Cardiac muscle cell (in vitro differentiated cells and primary cell): ENCODE results near the gene OPN4. TPM values are rescaled to one million over a fixed set of nuclear protein-coding genes. Genes with fewer than 3 reads are reported as not detected.

Source experiments
- DNase-seq, 2 donors: peaks; one replicate each; pipeline versions ENCODE4 v3.0.0 to v3.0.0-alpha.2; 2010 to 2017; ENCODE audit warnings: low read depth in 1 of 2, low spot score in 1 of 2
- H3K27ac ChIP-seq: fragments of 200-600 bp; sonication (generic); 2 replicates; pipeline ENCODE4 v1.5.1; 2016
- H3K27me3 ChIP-seq: fragments of 200-600 bp; sonication (generic); 2 replicates; pipeline ENCODE4 v1.6.0; 2016; ENCODE audit warnings: control low read depth
- H3K36me3 ChIP-seq: fragments of 200-600 bp; sonication (generic); 2 replicates; pipeline ENCODE4 v1.5.1; 2016; ENCODE audit warnings: control low read depth
- H3K4me1 ChIP-seq: fragments of 200-600 bp; sonication (generic); 2 replicates; pipeline ENCODE4 v1.8.1; 2017; ENCODE audit warnings: low read depth, mild to moderate bottlenecking, mixed run types
- H3K4me3 ChIP-seq: fragments of 200-600 bp; sonication (generic); 2 replicates; pipeline ENCODE4 v1.5.1; 2016; ENCODE audit warnings: mild to moderate bottlenecking
- H3K9me3 ChIP-seq: fragments of 200-600 bp; sonication (generic); 2 replicates; pipeline ENCODE4 v1.5.1; 2017; ENCODE audit warnings: low read depth, mild to moderate bottlenecking, control low read depth
- CTCF ChIP-seq: IDR thresholded peaks from 2 replicates; pipeline ENCODE4 v1.5.1; 2012; ENCODE audit warnings: low read depth, mild to moderate bottlenecking, low read length
- polyA plus RNA-seq: library from polyadenylated mRNA; unstranded; fragments of >200 nt; fragmentation: Nextera tagmentation; extraction: Ambion mirVana; gene quantifications from 2 replicates; pipeline ENCODE4 v1.2.1, GENCODE V29; 2016
- total RNA-seq: library from RNA; depleted of rRNA; stranded (reverse); fragments of >200 nt; gene quantifications from 2 replicates; pipeline ENCODE4 v1.2.3, GENCODE V29; 2016

The OPN4 gene
- total and polyA plus RNA-seq, 2 experiments from 2014 or later: 0.18 TPM; not detected in 1

GRCh38 chr10:86705905-86706304 lies 51.6 kb downstream of the OPN4 start:
- peaks cover 6% of the 10 kb centered on the region for H3K4me1 ChIP-seq
- no peak for DNase-seq
- H3K27ac ChIP-seq: peak overlapping the region; percentile 95
- no peak for TF ChIP-seq CTCF
- H3K27me3 ChIP-seq: no peaks in the 10 kb centered on the region
- H3K4me3 ChIP-seq: no peak overlapping the region
- H3K9me3 ChIP-seq: no peaks in the 10 kb centered on the region
- peaks cover 74% of the 10 kb centered on the region for H3K36me3 ChIP-seq

DNA sequence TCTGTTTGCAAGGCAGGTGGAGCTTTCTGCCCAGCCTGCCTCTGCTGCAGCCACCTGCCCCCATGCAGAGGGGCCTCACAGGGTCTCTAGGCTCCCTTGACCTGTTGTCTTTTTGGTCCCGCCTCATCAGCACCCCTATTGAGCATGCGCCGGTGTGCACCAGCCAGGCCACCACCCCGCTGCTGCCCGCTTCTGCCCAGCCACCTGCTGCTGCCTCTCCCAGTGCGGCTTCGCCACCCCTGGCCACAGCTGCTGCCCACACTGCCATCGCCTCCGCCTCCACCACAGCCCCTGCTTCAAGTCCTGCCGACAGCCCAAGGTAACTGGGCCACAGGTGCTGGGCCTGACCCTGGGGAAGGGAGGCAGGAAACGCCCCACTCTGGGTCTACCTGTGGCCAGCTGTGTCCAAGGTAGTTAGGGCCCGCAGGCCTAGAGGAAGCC lies 52.1 kb downstream of the OPN4 start:
- TF ChIP-seq CTCF: no peak
- peaks cover 6% of the 10 kb centered on the region for H3K4me1 ChIP-seq
- H3K27me3 ChIP-seq: no peaks in the 10 kb centered on the region
- no peak for DNase-seq
- H3K4me3 ChIP-seq: no peak overlapping the region
- H3K27ac ChIP-seq: peak overlapping the region; percentile 95
- H3K9me3 ChIP-seq: no peaks in the 10 kb centered on the region
- H3K36me3 ChIP-seq: peaks cover 69% of the 10 kb centered on the region

GRCh38 chr10:86706977-86707376 lies 52.6 kb downstream of the OPN4 start:
- no peak overlapping the region for H3K4me3 ChIP-seq
- TF ChIP-seq CTCF: no peak

GRCh38 chr10:86707505-86707904 lies 53.2 kb downstream of the OPN4 start:
- Histone ChIP-seq H3K27me3 (no peaks in the 10 kb centered on the region), H3K9me3 (no peaks in the 10 kb centered on the region), H3K27ac (peak overlapping the region; percentile 95), H3K4me1 (peaks cover 10% of the 10 kb centered on the region), H3K36me3 (peaks cover 58% of the 10 kb centered on the region), H3K4me3 (no peak overlapping the region)
- DNase-seq: no peak
- TF ChIP-seq CTCF: no peak

More at GRCh38 chr10:86706977-86707376, 52.6 kb downstream of the OPN4 start:
- Histone ChIP-seq H3K9me3 (no peaks in the 10 kb centered on the region), H3K4me1 (peaks cover 6% of the 10 kb centered on the region), H3K27ac (peak overlapping the region; percentile 95), H3K36me3 (peaks cover 63% of the 10 kb centered on the region), H3K27me3 (no peaks in the 10 kb centered on the region)
- no peak for DNase-seq

- H3K4me3 ChIP-seq: no peak overlapping the region
- no peaks in the 10 kb centered on the region for H3K27me3 ChIP-seq
- peak overlapping the region; percentile 95 for H3K27ac ChIP-seq
- H3K9me3 ChIP-seq: no peaks in the 10 kb centered on the region
- H3K4me1 ChIP-seq: peaks cover 10% of the 10 kb centered on the region
- TF ChIP-seq CTCF: no peak
- no peak for DNase-seq
- H3K36me3 ChIP-seq: peaks cover 51% of the 10 kb centered on the region
Observed at GRCh38 chr10:86708068-86708782, 53.9 kb downstream of the OPN4 start.
